GM23248 (cell line): ENCODE data around the gene KLK2.

Experiments
- EZH2 ChIP-seq: fragments of 200-600 bp; sonication (generic); IDR thresholded peaks from 2 replicates; pipeline ENCODE4 v1.6.1; 2018; ENCODE audit warnings: antibody characterized with exemption, mild to moderate bottlenecking; ENCODE audit not compliant: insufficient read depth, poor library complexity, severe bottlenecking
- EZH2phosphoT487 ChIP-seq: fragments of 200-600 bp; sonication (generic); IDR thresholded peaks from 2 replicates; pipeline ENCODE4 v1.6.1; 2018; ENCODE audit warnings: antibody characterized with exemption, moderate library complexity, mild to moderate bottlenecking, low read depth; ENCODE audit not compliant: insufficient read depth

DNA sequence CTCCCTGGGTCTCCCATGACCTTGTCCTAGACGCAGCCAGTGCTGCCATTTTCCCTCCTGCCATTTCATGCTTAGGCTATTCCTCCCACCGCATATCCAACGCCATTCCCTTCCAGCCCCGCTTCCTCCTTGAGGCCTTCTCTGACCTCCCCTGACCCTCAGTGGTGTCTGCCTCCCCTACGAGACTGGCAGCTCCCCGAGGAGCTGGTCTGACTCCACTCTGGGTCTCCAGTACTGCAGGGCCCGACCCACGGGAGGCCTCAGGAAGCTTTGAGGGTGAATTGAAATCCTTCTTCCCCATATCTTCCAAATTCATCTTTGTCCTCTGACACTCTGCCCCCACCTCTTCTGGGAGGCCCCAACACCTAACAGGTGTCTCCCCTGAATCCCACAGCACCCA lies 40.6 kb upstream of the KLK2 start:
- TF ChIP-seq EZH2phosphoT487 (no peak), EZH2 (no peak)
